OCI-LY1 (cell line): ENCODE data around the gene UNG.

ENCODE experiments used
- CTCF ChIP-seq: fragments of 200-600 bp; sonication (generic), shearing (Covaris generic); IDR thresholded peaks from 2 replicates; pipeline ENCODE4 v1.5.1; 2017; ENCODE audit warnings: mild to moderate bottlenecking, antibody characterized with exemption, low read length, moderate library complexity, mixed read lengths
- EZH2 ChIP-seq: fragments of 200-600 bp; sonication (generic), shearing (Covaris generic); IDR thresholded peaks from 2 replicates; pipeline ENCODE4 v1.8.0; 2017; ENCODE audit warnings: borderline replicate concordance, mixed run types, mild to moderate bottlenecking, antibody characterized with exemption, low read length, moderate library complexity, mixed read lengths

GRCh38 chr12:109140560-109140959, 43.2 kb downstream of the UNG start:
- TF ChIP-seq CTCF (no peak), EZH2 (no peak)
